ENCODE measurements around the gene STXBP2.

DNA sequence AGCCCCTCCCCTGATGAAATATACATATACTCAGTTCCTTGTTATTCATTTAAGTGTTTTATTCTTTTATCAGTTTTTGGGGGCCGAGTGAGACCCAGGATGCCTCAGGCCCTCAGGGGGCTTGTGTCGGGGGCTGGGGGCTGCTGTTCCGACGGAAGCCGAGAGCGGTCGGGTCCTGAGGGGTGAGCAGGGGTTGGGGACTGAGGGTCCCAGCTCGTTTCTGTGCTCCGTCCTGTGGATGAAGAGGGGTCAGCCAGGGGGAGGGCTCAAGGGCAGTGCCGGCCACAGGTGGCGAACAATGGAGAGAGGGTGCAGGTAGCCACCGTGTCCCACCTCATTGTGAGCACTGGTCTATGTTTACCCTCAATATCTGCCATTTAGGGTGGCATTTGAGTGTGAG lies 5.3 kb upstream of the STXBP2 start:
- TF ChIP-seq EZH2 (IDR thresholded peaks at IDR 0.05; ENCODE audit: borderline replicate concordance) (no peak), CTCF (IDR thresholded peaks at IDR 0.05; ENCODE audit: poor library complexity) (no peak)
